GM21360 (cell line): ENCODE results near the gene IL1RAP.
A peak's percentile ranks its signal among the peaks of the same experiment; 100 is the strongest.

Experiments
- ATAC-seq: cut with Tn5 transposase; IDR thresholded peaks from one replicate; pipeline ENCODE4 v1.9.1; 2021; ENCODE audit warnings: mild to moderate bottlenecking, moderate library complexity; ENCODE audit not compliant: unreplicated experiment

IL1RAP gene

GRCh38 chr3:190607021-190607420 lies 93.1 kb downstream of the IL1RAP start:
- no peak for ATAC-seq

- ATAC-seq, result no peak
Observed at GRCh38 chr3:190608850-190609589, 95.1 kb downstream of the IL1RAP start.

- ATAC-seq, result no peak
Observed at GRCh38 chr3:190614226-190615059, 100.6 kb downstream of the IL1RAP start.

GRCh38 chr3:190615060-190615384 lies 101.1 kb downstream of the IL1RAP start:
- ATAC-seq, result no peak

- ATAC-seq, result no peak
Observed at GRCh38 chr3:190615607-190616006, 101.7 kb downstream of the IL1RAP start.

GRCh38 chr3:190616637-190617036 lies 102.8 kb downstream of the IL1RAP start:
- no peak for ATAC-seq

GRCh38 chr3:190617185-190617584 lies 103.3 kb downstream of the IL1RAP start:
- ATAC-seq, result peak; percentile 74

- ATAC-seq, result no peak
Observed at GRCh38 chr3:190618330-190619030, 104.6 kb downstream of the IL1RAP start.

- no peak for ATAC-seq
Observed at GRCh38 chr3:190619353-190619752, 105.5 kb downstream of the IL1RAP start.

- no peak for ATAC-seq
Observed at GRCh38 chr3:190619761-190620160, 105.9 kb downstream of the IL1RAP start.

GRCh38 chr3:190620886-190621608 lies 107.2 kb downstream of the IL1RAP start:
- ATAC-seq, result no peak

GRCh38 chr3:190621927-190622326 lies 108.0 kb downstream of the IL1RAP start:
- no peak for ATAC-seq

- no peak for ATAC-seq
Observed at GRCh38 chr3:190624282-190624681, 110.4 kb downstream of the IL1RAP start.

- ATAC-seq, result no peak
Observed at GRCh38 chr3:190626951-190627620, 113.2 kb downstream of the IL1RAP start.

GRCh38 chr3:190629088-190629487 lies 115.2 kb downstream of the IL1RAP start:
- ATAC-seq, result no peak

- no peak for ATAC-seq
Observed at GRCh38 chr3:190631295-190631694, 117.4 kb downstream of the IL1RAP start.

GRCh38 chr3:190641564-190641963 lies 127.7 kb downstream of the IL1RAP start:
- ATAC-seq, result no peak

- ATAC-seq, result no peak
Observed at GRCh38 chr3:190642016-190642415, 128.1 kb downstream of the IL1RAP start.

- no peak for ATAC-seq
Observed at GRCh38 chr3:190644035-190644434, 130.2 kb downstream of the IL1RAP start.

- ATAC-seq, result no peak
Observed at GRCh38 chr3:190644766-190645165, 130.9 kb downstream of the IL1RAP start.
